Small intestine (tissue), 7 donors: ENCODE results near the gene TRAPPC8. TPM values are rescaled to one million over a fixed set of nuclear protein-coding genes. Genes with fewer than 3 reads are reported as not detected.
"Not testable (repeated sequence)": the region's sequence is repeated elsewhere in the genome, so short reads cannot be mapped to it uniquely, and the experiment has no call there.

Experiments
- DNase-seq, 2 donors: peaks; one replicate each; pipeline versions ENCODE4 v3.0.0 to v3.0.0-alpha.2; 2013
- FAIRE-seq: peaks from 2 replicates; lab custom pipeline; 2012; peaks lifted over from hg19 to GRCh38; lab: Jason Lieb, UNC
- H3K27ac ChIP-seq, 3 donors: one replicate each; pipeline ENCODE4 v1.5.1; 2013; ENCODE audit warnings: low read length in 2 of 3, mild to moderate bottlenecking in 2 of 3, control low read depth in 1 of 3, inconsistent platforms in 1 of 3, low read depth in 1 of 3, moderate library complexity in 1 of 3
- H3K27me3 ChIP-seq, 3 donors: one replicate each; pipeline ENCODE4 v1.6.1; 2013; ENCODE audit warnings: low read length in 3 of 3, inconsistent platforms in 1 of 3; ENCODE audit not compliant: control insufficient read depth in 3 of 3, insufficient read depth in 3 of 3
- H3K36me3 ChIP-seq, 3 donors: one replicate each; pipeline ENCODE4 v1.6.1; 2013; ENCODE audit warnings: low read length in 3 of 3, inconsistent platforms in 1 of 3, low read depth in 1 of 3, mild to moderate bottlenecking in 1 of 3, moderate library complexity in 1 of 3; ENCODE audit not compliant: control insufficient read depth in 3 of 3, insufficient read depth in 2 of 3
- H3K4me1 ChIP-seq, 3 donors: one replicate each; pipeline ENCODE4 v1.6.1; 2013; ENCODE audit warnings: low read length in 2 of 3, inconsistent platforms in 1 of 3, low read depth in 1 of 3, mild to moderate bottlenecking in 1 of 3, moderate library complexity in 1 of 3; ENCODE audit not compliant: control insufficient read depth in 3 of 3, insufficient read depth in 2 of 3
- H3K4me3 ChIP-seq, 3 donors: one replicate each; pipeline ENCODE4 v1.5.1; 2013; ENCODE audit warnings: low read length in 3 of 3, control low read depth in 1 of 3, inconsistent platforms in 1 of 3, low read depth in 1 of 3, mild to moderate bottlenecking in 1 of 3, moderate library complexity in 1 of 3
- H3K9me3 ChIP-seq, 2 donors: one replicate each; pipeline ENCODE4 v1.6.1; 2013; ENCODE audit warnings: low read depth in 1 of 2, low read length in 1 of 2; ENCODE audit not compliant: control insufficient read depth in 2 of 2, insufficient read depth in 1 of 2
- WGBS, 3 donors: extraction: QIAGEN DNeasy Blood & Tissue Kit; methylation state at CpG; one replicate each; pipeline ENCODE4 v1.1.7; 2013; 5-methylcytosine and 5-hydroxymethylcytosine counted together
- polyA plus RNA-seq, 4 donors: library from polyadenylated mRNA; stranded (reverse) in 3 of 4; unstranded in 1 of 4; fragments of 200-250 nt in 3 of 4; fragments of 120-200 nt in 1 of 4; gene quantifications; one replicate each; pipeline versions ENCODE4 v1.2.1 to v1.2.3, GENCODE V29; 2013
- donor health status: healthy with polysubstance abuse.
- donor health status: control.
- donor health status: control.
- donor health status: Bipolar disorder and iron deficiency.
- donor health status: healthy.

Gene TRAPPC8
- polyA plus RNA-seq, 4 donors, result 18.1 to 40.7 (median 32.6) TPM

GRCh38 chr18:31814132-31814531, 128.8 kb downstream of the TRAPPC8 start:
- Histone ChIP-seq H3K27ac (no peak overlapping the region), H3K9me3 (no peaks in the 10 kb centered on the region), H3K4me1 (no peaks in the 10 kb centered on the region), H3K4me3 (no peak overlapping the region), H3K27me3 (no peaks in the 10 kb centered on the region), H3K36me3 (no peaks in the 10 kb centered on the region)
- FAIRE-seq, result no peak
- 38 to 46% (median 41%) methylated on average over 3 of the region's 3 CpGs for WGBS, 3 donors
- no peak for DNase-seq

GRCh38 chr18:31810336-31811130, 132.4 kb downstream of the TRAPPC8 start:
- DNase-seq, FAIRE-seq, H3K4me3 ChIP-seq, H3K4me1 ChIP-seq, H3K27ac ChIP-seq, H3K9me3 ChIP-seq, H3K27me3 ChIP-seq, H3K36me3 ChIP-seq: not testable (repeated sequence)
- WGBS, 3 donors, result 75 to 83% (median 82%) methylated on average over 7 of the region's 7 CpGs

GRCh38 chr18:31809049-31809448, 133.9 kb downstream of the TRAPPC8 start:
- not testable (repeated sequence) for H3K4me1 ChIP-seq, H3K4me3 ChIP-seq, H3K36me3 ChIP-seq, H3K27me3 ChIP-seq, H3K27ac ChIP-seq, DNase-seq, FAIRE-seq, H3K9me3 ChIP-seq
- 55 to 67% (median 60%) methylated on average over 3 to 4 of the region's 4 CpGs for WGBS, 3 donors

- H3K27me3 ChIP-seq, result no peaks in the 10 kb centered on the region
- H3K4me3 ChIP-seq, result no peak overlapping the region
- FAIRE-seq (no peak), DNase-seq (no peak)
- no peaks in the 10 kb centered on the region for H3K4me1 ChIP-seq
- no peaks in the 10 kb centered on the region for H3K36me3 ChIP-seq
- WGBS, 3 donors, result 74 to 86% (median 79%) methylated on average over 2 of the region's 2 CpGs
- no peaks in the 10 kb centered on the region for H3K9me3 ChIP-seq
- H3K27ac ChIP-seq, result no peak overlapping the region
Observed at GRCh38 chr18:31801078-31801477, 141.8 kb downstream of the TRAPPC8 start.

GRCh38 chr18:31799257-31799656, 143.7 kb downstream of the TRAPPC8 start:
- not testable (repeated sequence) for H3K4me1 ChIP-seq, H3K4me3 ChIP-seq, H3K9me3 ChIP-seq, H3K36me3 ChIP-seq, DNase-seq, FAIRE-seq, H3K27me3 ChIP-seq, H3K27ac ChIP-seq
- WGBS, 3 donors, result 78 to 96% (median 93%) methylated on average over 5 of the region's 5 CpGs

- DNase-seq (peak; percentile 38 to 46), FAIRE-seq (no peak)
- H3K4me1 ChIP-seq, result no peaks in the 10 kb centered on the region
- no peaks in the 10 kb centered on the region for H3K27me3 ChIP-seq
- H3K4me3 ChIP-seq, result no peak overlapping the region
- 20 to 30% (median 29%) methylated on average over 2 of the region's 2 CpGs for WGBS, 3 donors
- no peaks in the 10 kb centered on the region for H3K36me3 ChIP-seq
- H3K9me3 ChIP-seq, result no peaks in the 10 kb centered on the region
- no peak overlapping the region for H3K27ac ChIP-seq
Observed at GRCh38 chr18:31798399-31798798, 144.5 kb downstream of the TRAPPC8 start.

- no peak overlapping the region for H3K27ac ChIP-seq
- DNase-seq (no peak), FAIRE-seq (no peak)
- H3K27me3 ChIP-seq, result no peaks in the 10 kb centered on the region
- peaks cover 0 to 6% (median 5%) of the 10 kb centered on the region in 3 donors for H3K4me1 ChIP-seq
- 78 to 98% (median 93%) methylated on average over 2 of the region's 2 CpGs for WGBS, 3 donors
- no peak overlapping the region for H3K4me3 ChIP-seq
- no peaks in the 10 kb centered on the region for H3K36me3 ChIP-seq
- H3K9me3 ChIP-seq, result no peaks in the 10 kb centered on the region
Observed at GRCh38 chr18:31795747-31796146, 147.2 kb downstream of the TRAPPC8 start.

- Histone ChIP-seq H3K27me3 (no peaks in the 10 kb centered on the region), H3K4me1 (peaks cover 0 to 6% (median 5%) of the 10 kb centered on the region in 3 donors), H3K36me3 (no peaks in the 10 kb centered on the region), H3K9me3 (no peaks in the 10 kb centered on the region), H3K27ac (no peak overlapping the region), H3K4me3 (no peak overlapping the region)
- FAIRE-seq (no peak), DNase-seq (no peak)
Observed at GRCh38 chr18:31793531-31793930, 149.4 kb downstream of the TRAPPC8 start.

- Histone ChIP-seq H3K27ac (no peak overlapping the region), H3K27me3 (no peaks in the 10 kb centered on the region), H3K9me3 (no peaks in the 10 kb centered on the region), H3K4me3 (no peak overlapping the region), H3K36me3 (no peaks in the 10 kb centered on the region), H3K4me1 (peaks cover 0 to 11% (median 6%) of the 10 kb centered on the region in 3 donors)
- DNase-seq (peak; percentile 78), FAIRE-seq (no peak)
- WGBS, 3 donors, result 49 to 72% (median 67%) methylated on average over 2 of the region's 2 CpGs
Observed at GRCh38 chr18:31792580-31792911, 150.4 kb downstream of the TRAPPC8 start.
